Osteoblast (primary cell): ENCODE results near the gene PTPRK. TPM values are rescaled to one million over a fixed set of nuclear protein-coding genes. Genes with fewer than 3 reads are reported as not detected.

ENCODE experiments used
- DNase-seq: peaks from one replicate; pipeline ENCODE4 v3.0.0; 2011; ENCODE audit warnings: low spot score, mixed read lengths; ENCODE audit not compliant: insufficient read length; ENCODE audit errors: missing footprints
- H2AFZ ChIP-seq: 2 replicates; pipeline ENCODE4 v1.6.0; 2011; ENCODE audit warnings: mild to moderate bottlenecking, low read length
- H3K27ac ChIP-seq: 2 replicates; pipeline ENCODE4 v1.5.1; 2011; ENCODE audit warnings: mild to moderate bottlenecking, low read depth, low read length, moderate library complexity
- H3K27me3 ChIP-seq: 2 replicates; pipeline ENCODE4 v1.6.0; 2012; ENCODE audit warnings: mild to moderate bottlenecking, control low read depth, inconsistent platforms, low read length, moderate library complexity; ENCODE audit not compliant: insufficient read depth
- H3K36me3 ChIP-seq: 2 replicates; pipeline ENCODE4 v1.5.1; 2011; ENCODE audit warnings: mild to moderate bottlenecking, low read length, control low read depth, moderate library complexity; ENCODE audit not compliant: insufficient read depth
- H3K4me1 ChIP-seq: 2 replicates; pipeline ENCODE4 v1.5.1; 2011; ENCODE audit warnings: mild to moderate bottlenecking, low read length, control low read depth, moderate library complexity; ENCODE audit not compliant: insufficient read depth
- H3K4me2 ChIP-seq: 2 replicates; pipeline ENCODE4 v1.6.0; 2011; ENCODE audit warnings: mild to moderate bottlenecking, low read length; ENCODE audit not compliant: insufficient read depth
- H3K4me3 ChIP-seq: fragments of 200-600 bp; sonication (generic); 3 replicates; pipeline ENCODE4 v1.5.1; 2012; ENCODE audit warnings: mild to moderate bottlenecking, low read length, inconsistent platforms; ENCODE audit not compliant: insufficient read depth
- H3K79me2 ChIP-seq: 2 replicates; pipeline ENCODE4 v1.6.0; 2012; ENCODE audit warnings: mild to moderate bottlenecking, low read length, control low read depth, inconsistent platforms; ENCODE audit not compliant: insufficient read depth
- H3K9me3 ChIP-seq: 2 replicates; pipeline ENCODE4 v1.5.1; 2011; ENCODE audit warnings: low read depth, low read length, control low read depth
- H4K20me1 ChIP-seq: 2 replicates; pipeline ENCODE4 v1.6.0; 2012; ENCODE audit warnings: mild to moderate bottlenecking, low read length, control low read depth; ENCODE audit not compliant: insufficient read depth
- CTCF ChIP-seq: IDR thresholded peaks from 2 replicates; pipeline ENCODE4 v1.5.1; 2011; ENCODE audit warnings: mild to moderate bottlenecking, low read depth, low read length, moderate library complexity; ENCODE audit errors: extremely low read depth
- total RNA-seq: library from RNA; depleted of rRNA; stranded (reverse); fragments of >200 nt; gene quantifications from 2 replicates; pipeline ENCODE4 v1.2.3, GENCODE V29; 2012

PTPRK gene
- total RNA-seq, 1 donor: 165 TPM

- Histone ChIP-seq H3K9me3 (no peaks in the 10 kb centered on the region), H3K36me3 (no peaks in the 10 kb centered on the region), H3K79me2 (no peaks in the 10 kb centered on the region), H3K4me3 (no peak overlapping the region), H3K27ac (no peak overlapping the region), H3K4me1 (no peaks in the 10 kb centered on the region), H4K20me1 (no peaks in the 10 kb centered on the region), H3K4me2 (no peak overlapping the region), H2AFZ (no peak overlapping the region), H3K27me3 (no peaks in the 10 kb centered on the region)
- no peak for TF ChIP-seq CTCF
- DNase-seq: no peak
Observed at GRCh38 chr6:128168244-128168643, 352.2 kb downstream of the PTPRK start.

- Histone ChIP-seq H4K20me1 (no peaks in the 10 kb centered on the region), H3K27ac (no peak overlapping the region), H3K27me3 (no peaks in the 10 kb centered on the region), H2AFZ (no peak overlapping the region), H3K4me1 (no peaks in the 10 kb centered on the region), H3K4me2 (no peak overlapping the region), H3K4me3 (no peak overlapping the region), H3K36me3 (no peaks in the 10 kb centered on the region), H3K79me2 (no peaks in the 10 kb centered on the region), H3K9me3 (no peaks in the 10 kb centered on the region)
- no peak for DNase-seq
- TF ChIP-seq CTCF: no peak
Observed at GRCh38 chr6:128167552-128167951, 352.8 kb downstream of the PTPRK start.

GRCh38 chr6:128164254-128164653 is 356.1 kb downstream of the PTPRK start:
- H3K4me2 ChIP-seq: no peak overlapping the region
- DNase-seq: no peak
- H3K79me2 ChIP-seq: no peaks in the 10 kb centered on the region
- no peaks in the 10 kb centered on the region for H4K20me1 ChIP-seq
- H3K4me3 ChIP-seq: no peak overlapping the region
- no peak overlapping the region for H3K27ac ChIP-seq
- H3K27me3 ChIP-seq: no peaks in the 10 kb centered on the region
- TF ChIP-seq CTCF: no peak
- no peaks in the 10 kb centered on the region for H3K9me3 ChIP-seq
- no peaks in the 10 kb centered on the region for H3K36me3 ChIP-seq
- no peak overlapping the region for H2AFZ ChIP-seq
- no peaks in the 10 kb centered on the region for H3K4me1 ChIP-seq

GRCh38 chr6:128162423-128162822 is 358.0 kb downstream of the PTPRK start:
- no peaks in the 10 kb centered on the region for H4K20me1 ChIP-seq
- H3K79me2 ChIP-seq: no peaks in the 10 kb centered on the region
- no peaks in the 10 kb centered on the region for H3K9me3 ChIP-seq
- no peaks in the 10 kb centered on the region for H3K4me1 ChIP-seq
- H3K27me3 ChIP-seq: no peaks in the 10 kb centered on the region
- H3K36me3 ChIP-seq: no peaks in the 10 kb centered on the region
- H3K4me2 ChIP-seq: no peak overlapping the region
- H3K4me3 ChIP-seq: no peak overlapping the region
- no peak for DNase-seq
- H2AFZ ChIP-seq: no peak overlapping the region
- TF ChIP-seq CTCF: no peak
- H3K27ac ChIP-seq: no peak overlapping the region
